GM23338 (cell line): ENCODE results near the gene CLIP1. TPM values are rescaled to one million over a fixed set of nuclear protein-coding genes. Genes with fewer than 3 reads are reported as not detected.

Experiments
- ATAC-seq: fragments of 200-7000 bp; cut with Tn5 transposase; 3 replicates; pipeline ENCODE4 v1.9.1; 2020
- DNase-seq: peaks from one replicate; pipeline ENCODE4 v3.0.0-alpha.2; 2015; ENCODE audit warnings: low spot score
- H2AFZ ChIP-seq: fragments of 200-600 bp; sonication (generic); 2 replicates; pipeline ENCODE4 v1.8.0; 2016; ENCODE audit warnings: antibody characterized with exemption, mild to moderate bottlenecking, moderate library complexity
- H3F3A ChIP-seq: fragments of 200-600 bp; sonication (generic); replicated peaks from 2 replicates; pipeline ENCODE4 v1.8.0; 2017; ENCODE audit warnings: antibody characterized with exemption, mixed run types, low read depth
- H3K27ac ChIP-seq: fragments of 200-600 bp; sonication (generic); 2 replicates; pipeline ENCODE4 v1.6.1; 2016; ENCODE audit warnings: low read depth
- H3K27me3 ChIP-seq: fragments of 200-600 bp; sonication (generic); 2 replicates; pipeline ENCODE4 v1.8.0; 2016; ENCODE audit warnings: mild to moderate bottlenecking, mixed run types, moderate library complexity; ENCODE audit not compliant: insufficient read depth
- H3K36me3 ChIP-seq: fragments of 200-600 bp; sonication (generic); 2 replicates; pipeline ENCODE4 v1.8.0; 2016; ENCODE audit warnings: mild to moderate bottlenecking; ENCODE audit not compliant: insufficient read depth
- H3K4me1 ChIP-seq: fragments of 200-600 bp; sonication (generic); 2 replicates; pipeline ENCODE4 v1.8.0; 2016; ENCODE audit warnings: mild to moderate bottlenecking, moderate library complexity; ENCODE audit not compliant: insufficient read depth
- H3K4me2 ChIP-seq: fragments of 200-600 bp; sonication (generic); 2 replicates; pipeline ENCODE4 v1.7.1; 2017; ENCODE audit warnings: mixed run types
- H3K4me3 ChIP-seq: fragments of 200-600 bp; sonication (generic); 2 replicates; pipeline ENCODE4 v1.6.1; 2016; ENCODE audit warnings: mixed run types
- H3K79me2 ChIP-seq: fragments of 200-600 bp; sonication (generic); replicated peaks from 2 replicates; pipeline ENCODE4 v1.8.0; 2017; ENCODE audit warnings: mild to moderate bottlenecking; ENCODE audit not compliant: insufficient read depth
- H3K9me2 ChIP-seq: fragments of 200-600 bp; sonication (generic); 2 replicates; pipeline ENCODE4 v1.8.0; 2017; ENCODE audit not compliant: insufficient read depth
- H4K20me1 ChIP-seq: fragments of 200-600 bp; sonication (generic); replicated peaks from 2 replicates; pipeline ENCODE4 v1.8.0; 2017; ENCODE audit warnings: mild to moderate bottlenecking; ENCODE audit not compliant: insufficient read depth
- H3K27ac Mint-ChIP-seq: 2 replicates; pipeline ENCODE4 v1.8.0; 2020; ENCODE audit warnings: inconsistent platforms, mild to moderate bottlenecking, moderate library complexity, mixed read lengths
- H3K27me3 Mint-ChIP-seq: 3 replicates; pipeline ENCODE4 v1.8.0; 2022; ENCODE audit warnings: low read depth, mild to moderate bottlenecking, moderate library complexity, mixed read lengths, inconsistent platforms; ENCODE audit not compliant: insufficient read depth, poor library complexity
- H3K36me3 Mint-ChIP-seq: 3 replicates; pipeline ENCODE4 v1.8.0; 2021; ENCODE audit warnings: low read depth, mild to moderate bottlenecking, inconsistent platforms, moderate library complexity, mixed read lengths
- H3K4me1 Mint-ChIP-seq: 3 replicates; pipeline ENCODE4 v1.8.0; 2020; ENCODE audit warnings: mild to moderate bottlenecking, inconsistent platforms, mixed read lengths
- H3K4me3 Mint-ChIP-seq: 3 replicates; pipeline ENCODE4 v1.8.0; 2021; ENCODE audit warnings: moderate library complexity, mild to moderate bottlenecking, inconsistent platforms, mixed read lengths
- H3K9me3 Mint-ChIP-seq: 3 replicates; pipeline ENCODE4 v1.8.0; 2020; ENCODE audit warnings: moderate library complexity, mild to moderate bottlenecking, inconsistent platforms, mixed read lengths
- CREB1 ChIP-seq: fragments of 250-450 bp; sonication (Bioruptor Pico); IDR thresholded peaks from 2 replicates; pipeline ENCODE4 v1.5.0; 2020; ENCODE audit warnings: low read depth, mild to moderate bottlenecking, moderate library complexity
- CTCF ChIP-seq, 2 experiments: fragments of 200-600 bp in 1 of 2; sonication (generic) in 1 of 2; conservative IDR thresholded peaks; 2 replicates each; pipeline versions ENCODE4 v1.5.1 to v1.6.1; 2016 to 2017; ENCODE audit warnings: antibody characterized with exemption in 2 of 2, low read depth in 2 of 2, mild to moderate bottlenecking in 2 of 2, moderate library complexity in 1 of 2
- EZH2 ChIP-seq: fragments of 200-600 bp; sonication (generic); IDR thresholded peaks from one replicate; pipeline ENCODE4 v1.8.0; 2017; ENCODE audit warnings: antibody characterized with exemption, mild to moderate bottlenecking, low read depth; ENCODE audit not compliant: unreplicated experiment
- EZH2phosphoT487 ChIP-seq: fragments of 200-600 bp; sonication (generic); IDR thresholded peaks from one replicate; pipeline ENCODE4 v1.8.1; 2018; ENCODE audit warnings: antibody characterized with exemption; ENCODE audit not compliant: unreplicated experiment
- JUNB ChIP-seq: IDR thresholded peaks from one replicate; pipeline ENCODE4 v1.6.1; 2016; ENCODE audit warnings: antibody characterized with exemption; ENCODE audit not compliant: unreplicated experiment
- NANOG ChIP-seq: IDR thresholded peaks from 2 replicates; pipeline ENCODE4 v1.6.1; 2016; ENCODE audit warnings: antibody characterized with exemption, borderline replicate concordance
- STAT1 ChIP-seq: IDR thresholded peaks from one replicate; pipeline ENCODE4 v1.6.1; 2016; ENCODE audit warnings: antibody characterized with exemption; ENCODE audit not compliant: unreplicated experiment
- ZNF114 ChIP-seq: fragments of 250-450 bp; sonication (Bioruptor Pico); IDR thresholded peaks from 2 replicates; pipeline ENCODE4 v1.5.0; 2020; ENCODE audit warnings: mild to moderate bottlenecking, moderate library complexity
- ZNF331 ChIP-seq: fragments of 250-450 bp; sonication (Bioruptor Pico); IDR thresholded peaks from 2 replicates; pipeline ENCODE4 v1.5.0; 2020; ENCODE audit warnings: low read depth, mild to moderate bottlenecking, moderate library complexity
- ZNF462 ChIP-seq: fragments of 250-450 bp; sonication (Bioruptor Pico); IDR thresholded peaks from 2 replicates; pipeline ENCODE4 v1.5.0; 2020; ENCODE audit warnings: mild to moderate bottlenecking, moderate library complexity
- polyA plus RNA-seq: library from polyadenylated mRNA; unstranded; fragments of >200 nt; fragmentation: Nextera tagmentation; extraction: Ambion mirVana; gene quantifications from 2 replicates; pipeline ENCODE4 v1.2.1, GENCODE V29; 2016
- total RNA-seq: library from RNA; depleted of rRNA; stranded (reverse); fragments of >200 nt; shearing (Covaris generic); gene quantifications from 2 replicates; pipeline ENCODE4 v1.2.3, GENCODE V29; 2014

The CLIP1 gene
- total and polyA plus RNA-seq, 2 experiments from 2014 or later, result 11.5 to 21.1 TPM

- Histone ChIP-seq H3K27ac (no peak overlapping the region), H3K27me3 (no peaks in the 10 kb centered on the region), H4K20me1 (no peaks in the 10 kb centered on the region), H2AFZ (no peak overlapping the region), H3K36me3 (no peaks in the 10 kb centered on the region), H3K4me1 (no peaks in the 10 kb centered on the region), H3F3A (no peaks in the 10 kb centered on the region), H3K79me2 (no peaks in the 10 kb centered on the region), H3K4me2 (no peak overlapping the region), H3K4me3 (no peak overlapping the region), H3K9me2 (no peaks in the 10 kb centered on the region)
- Mint-ChIP-seq H3K4me1 (no peaks in the 10 kb centered on the region), H3K36me3 (no peaks in the 10 kb centered on the region), H3K9me3 (no peaks in the 10 kb centered on the region), H3K27me3 (peaks cover 3% of the 10 kb centered on the region), H3K4me3 (no peak overlapping the region), H3K27ac (no peak overlapping the region)
- TF ChIP-seq JUNB, result no peak
- TF ChIP-seq ZNF114 (CRISPR knock-in tag), result no peak
- TF ChIP-seq CREB1, result no peak
- TF ChIP-seq STAT1, result no peak
- no peak for DNase-seq
- no peak for ATAC-seq
These were observed 131.0 kb downstream of the CLIP1 start for GRCh38 chr12:122291431-122291830.

- no peaks in the 10 kb centered on the region for H3K9me3 Mint-ChIP-seq
- Histone ChIP-seq H3K79me2 (no peaks in the 10 kb centered on the region), H3K4me1 (no peaks in the 10 kb centered on the region), H3K27ac (no peak overlapping the region), H3K4me2 (no peak overlapping the region), H3K4me3 (no peak overlapping the region), H3K27me3 (no peaks in the 10 kb centered on the region), H4K20me1 (no peaks in the 10 kb centered on the region), H3K36me3 (no peaks in the 10 kb centered on the region), H3F3A (no peaks in the 10 kb centered on the region), H2AFZ (no peak overlapping the region), H3K9me2 (no peaks in the 10 kb centered on the region)
- H3K27ac Mint-ChIP-seq, result no peak overlapping the region
- no peak for TF ChIP-seq EZH2
- TF ChIP-seq EZH2phosphoT487, result no peak
- TF ChIP-seq NANOG, result no peak
- no peak for TF ChIP-seq JUNB
- peaks cover 1% of the 10 kb centered on the region for H3K27me3 Mint-ChIP-seq
- no peak for DNase-seq
- no peaks in the 10 kb centered on the region for H3K36me3 Mint-ChIP-seq
- no peak overlapping the region for H3K4me3 Mint-ChIP-seq
- no peaks in the 10 kb centered on the region; the same call in 2 of the 3 replicates for H3K4me1 Mint-ChIP-seq
- ATAC-seq, result no peak
These were observed 138.8 kb downstream of the CLIP1 start for GRCh38 chr12:122283680-122284079.

GRCh38 chr12:122282061-122282460 lies 140.4 kb downstream of the CLIP1 start:
- H3K4me3 Mint-ChIP-seq, result no peak overlapping the region
- peaks cover under 1% of the 10 kb centered on the region for H3K27me3 Mint-ChIP-seq
- Histone ChIP-seq H3K36me3 (no peaks in the 10 kb centered on the region), H3K79me2 (no peaks in the 10 kb centered on the region), H2AFZ (no peak overlapping the region), H3K27me3 (no peaks in the 10 kb centered on the region), H4K20me1 (no peaks in the 10 kb centered on the region), H3K4me1 (no peaks in the 10 kb centered on the region), H3K4me2 (no peak overlapping the region), H3F3A (no peaks in the 10 kb centered on the region), H3K27ac (no peak overlapping the region), H3K4me3 (no peak overlapping the region), H3K9me2 (no peaks in the 10 kb centered on the region)
- ATAC-seq (no peak), DNase-seq (peak; percentile 21)
- no peaks in the 10 kb centered on the region for H3K9me3 Mint-ChIP-seq
- no peaks in the 10 kb centered on the region for H3K36me3 Mint-ChIP-seq
- no peak overlapping the region for H3K27ac Mint-ChIP-seq
- no peaks in the 10 kb centered on the region; the same call in 2 of the 3 replicates for H3K4me1 Mint-ChIP-seq
- TF ChIP-seq STAT1 (no peak), ZNF331 (CRISPR knock-in tag) (no peak), CTCF (conservative IDR thresholded peaks at IDR 0.05; ENCODE audit: low read depth in 2 of 2) (no peak), CREB1 (no peak), ZNF462 (CRISPR knock-in tag) (no peak)
